Inflammatory macrophage treated with lipopolysaccharide for 1 hour (primary cell): ENCODE data around the gene FN1.

Experiments used
- DNase-seq, 2 donors: peaks; one replicate each; pipeline ENCODE4 v3.0.0-alpha.2; 2020 to 2022

FN1 gene

DNA sequence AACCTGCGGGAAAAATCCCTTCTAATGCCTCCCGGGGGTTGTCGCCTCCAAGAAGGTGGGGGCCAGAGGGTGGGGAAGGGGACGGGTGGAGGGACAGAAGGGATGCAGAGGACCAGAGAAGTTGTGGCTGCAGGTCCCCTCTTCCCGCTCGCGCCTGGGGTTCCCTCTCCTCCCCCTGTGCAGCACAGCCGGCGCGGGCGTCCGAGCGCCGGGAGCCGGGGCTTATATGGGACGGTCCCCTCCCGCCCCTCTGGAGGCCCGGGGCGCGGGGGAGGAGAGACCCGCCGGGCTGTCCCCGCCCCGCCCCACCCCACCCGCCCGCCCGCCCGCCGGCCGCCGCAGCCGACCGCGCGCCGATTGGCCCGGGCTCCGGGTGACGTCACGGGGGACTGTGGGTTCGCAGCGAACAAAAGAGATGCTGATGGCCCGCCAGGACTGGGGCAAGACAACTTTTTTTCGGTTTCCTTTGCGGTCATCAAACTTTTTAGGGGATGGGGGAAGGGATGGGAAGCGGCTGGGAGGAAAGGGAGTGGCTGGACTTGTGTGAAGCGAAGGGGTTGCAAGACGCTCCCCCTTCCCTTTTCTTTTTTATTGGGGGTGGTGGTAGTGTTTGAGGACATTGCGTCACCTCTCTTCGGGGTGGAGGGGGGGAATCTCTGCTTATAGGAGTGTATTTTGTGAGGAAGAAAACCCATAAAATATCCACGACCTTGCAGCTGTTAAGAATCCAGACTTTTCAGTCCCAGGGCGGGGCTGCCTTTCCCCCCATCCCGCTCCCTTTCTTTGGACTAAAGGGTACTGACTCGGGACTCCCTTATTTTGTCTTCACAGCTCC lies at the start of gene FN1:
Gene FN1, minus strand, starts transcription at position 199 of the 835 bp plus-strand sequence. CDS start 266 bp downstream, outside the sequence.
- peak; percentile 41 to 82 for DNase-seq

DNA sequence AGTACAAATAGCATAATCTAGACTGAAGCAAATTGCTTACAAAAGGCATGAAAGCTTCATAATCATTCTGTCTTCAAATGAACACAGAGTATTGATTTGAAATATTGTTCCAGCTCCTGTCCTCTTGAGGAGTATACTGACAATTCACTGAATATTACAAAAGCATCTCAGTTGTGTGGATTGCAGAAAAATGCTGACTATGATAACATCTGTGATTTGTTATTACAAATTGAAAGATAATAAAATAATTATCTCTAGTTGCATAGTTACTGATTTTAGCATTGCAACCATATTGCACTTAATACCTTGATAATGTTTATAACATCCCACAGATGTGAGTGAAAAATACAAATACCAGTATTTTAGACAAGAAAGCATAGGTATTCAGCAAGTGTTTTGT lies 49.2 kb upstream of the FN1 start:
- DNase-seq, result no peak

DNA sequence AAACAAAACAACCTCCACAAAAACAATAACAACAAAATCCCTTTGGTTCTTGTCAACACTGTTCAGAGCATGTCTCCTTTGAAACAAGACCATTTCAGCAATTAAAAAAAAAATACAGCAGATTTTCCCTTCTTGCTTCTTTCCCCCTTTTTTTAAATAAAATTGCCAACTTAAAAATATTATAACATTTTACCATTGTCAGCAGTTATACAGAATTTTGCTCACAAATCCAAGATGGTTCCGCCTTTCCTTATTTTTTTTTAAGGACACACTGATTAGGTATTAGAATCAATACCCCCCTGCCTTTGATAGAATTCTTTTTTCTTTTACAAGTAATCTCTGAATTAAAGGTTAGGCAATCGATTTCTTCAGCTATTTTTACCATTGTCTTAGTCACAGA lies 48.7 kb upstream of the FN1 start:
- DNase-seq, result no peak

DNA sequence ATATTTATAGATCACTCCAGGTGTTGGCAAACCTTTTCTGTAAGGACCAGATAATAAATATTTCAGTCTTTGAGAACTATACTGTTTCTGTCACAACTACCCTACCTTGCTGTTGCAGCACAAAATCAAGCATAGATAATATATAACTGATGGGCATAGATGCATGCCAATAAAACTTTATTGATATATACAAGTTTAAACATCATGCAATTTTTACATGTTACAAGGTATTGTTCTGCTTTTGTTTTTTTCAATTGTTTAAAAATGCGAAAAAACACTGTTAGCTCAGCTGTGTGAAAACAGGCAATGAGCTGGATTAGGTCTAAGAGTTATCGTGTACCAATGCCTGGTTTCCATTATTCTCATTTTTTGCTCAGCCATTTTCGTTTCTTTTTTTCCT lies 47.6 kb upstream of the FN1 start:
- DNase-seq, result no peak

DNA sequence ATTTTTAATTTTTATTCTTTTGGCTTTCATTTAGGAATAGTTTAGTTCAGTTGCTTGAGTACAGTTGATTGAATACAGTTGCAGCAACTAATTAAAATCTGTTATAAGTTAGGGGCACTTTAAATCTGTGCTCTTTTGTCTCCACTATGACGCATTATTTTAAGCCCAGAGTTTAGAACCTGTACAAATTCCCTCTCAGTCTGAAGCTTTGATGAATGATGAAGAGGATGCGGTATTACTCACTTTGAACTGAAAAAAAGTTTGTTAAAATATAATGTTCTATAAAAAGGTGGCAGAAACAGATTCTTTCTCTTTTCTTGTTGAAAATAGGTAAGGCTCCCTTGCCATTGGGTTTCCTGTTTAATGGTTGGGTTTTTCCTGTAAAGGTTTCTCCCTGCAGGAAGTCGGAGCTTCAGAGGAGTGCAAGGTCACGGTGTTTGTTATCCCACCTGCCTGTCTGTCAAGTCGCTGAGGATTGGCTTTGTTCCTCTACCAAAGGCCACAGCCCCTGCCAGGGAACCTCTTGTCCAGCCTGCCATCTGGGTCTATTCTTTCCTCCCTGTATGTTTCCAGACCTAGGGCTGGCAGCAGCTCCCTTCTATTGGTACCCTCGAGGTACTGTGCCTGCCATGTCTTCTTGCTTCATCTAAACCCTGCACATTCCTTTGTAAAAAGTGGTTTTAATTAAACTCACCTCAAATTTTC lies 43.8 kb upstream of the FN1 start:
- no peak for DNase-seq

DNA sequence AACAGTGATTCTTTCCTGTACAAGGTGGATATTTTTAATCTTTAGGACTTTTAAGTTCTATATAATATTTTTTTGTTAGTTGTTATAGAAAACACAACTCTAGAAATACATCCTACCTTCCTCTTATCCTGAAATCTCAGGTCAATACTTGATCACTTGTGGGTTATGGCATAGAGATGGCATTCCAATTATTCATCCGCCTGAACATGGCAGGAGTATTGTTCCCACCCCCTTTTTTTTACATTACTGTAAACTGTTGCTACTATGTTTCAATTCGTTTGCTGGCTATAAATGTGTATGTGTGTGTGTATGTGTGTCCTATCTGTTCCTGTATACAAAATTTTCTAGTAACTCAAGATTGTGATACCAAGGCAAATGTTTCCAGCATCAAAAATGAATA lies 43.3 kb upstream of the FN1 start:
- DNase-seq, result no peak

DNA sequence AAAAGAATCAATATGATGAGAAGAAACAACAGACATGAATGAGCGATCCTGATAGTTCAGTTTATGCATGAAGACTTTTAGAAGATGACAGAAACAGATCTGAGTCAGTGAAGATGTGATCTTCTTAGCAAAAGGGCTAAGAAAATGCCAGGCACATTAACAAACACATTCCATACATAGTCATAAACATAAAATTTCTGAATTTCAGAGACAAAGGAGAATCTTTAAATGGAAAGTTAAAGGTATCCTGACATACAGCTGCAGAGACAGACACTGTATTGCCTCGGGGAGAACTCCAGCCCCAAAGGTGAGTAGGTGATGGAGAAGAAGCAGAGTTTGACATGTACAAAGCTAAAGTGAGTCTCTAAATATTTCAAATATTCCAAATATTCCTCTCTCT lies 40.6 kb upstream of the FN1 start:
- DNase-seq, result no peak

DNA sequence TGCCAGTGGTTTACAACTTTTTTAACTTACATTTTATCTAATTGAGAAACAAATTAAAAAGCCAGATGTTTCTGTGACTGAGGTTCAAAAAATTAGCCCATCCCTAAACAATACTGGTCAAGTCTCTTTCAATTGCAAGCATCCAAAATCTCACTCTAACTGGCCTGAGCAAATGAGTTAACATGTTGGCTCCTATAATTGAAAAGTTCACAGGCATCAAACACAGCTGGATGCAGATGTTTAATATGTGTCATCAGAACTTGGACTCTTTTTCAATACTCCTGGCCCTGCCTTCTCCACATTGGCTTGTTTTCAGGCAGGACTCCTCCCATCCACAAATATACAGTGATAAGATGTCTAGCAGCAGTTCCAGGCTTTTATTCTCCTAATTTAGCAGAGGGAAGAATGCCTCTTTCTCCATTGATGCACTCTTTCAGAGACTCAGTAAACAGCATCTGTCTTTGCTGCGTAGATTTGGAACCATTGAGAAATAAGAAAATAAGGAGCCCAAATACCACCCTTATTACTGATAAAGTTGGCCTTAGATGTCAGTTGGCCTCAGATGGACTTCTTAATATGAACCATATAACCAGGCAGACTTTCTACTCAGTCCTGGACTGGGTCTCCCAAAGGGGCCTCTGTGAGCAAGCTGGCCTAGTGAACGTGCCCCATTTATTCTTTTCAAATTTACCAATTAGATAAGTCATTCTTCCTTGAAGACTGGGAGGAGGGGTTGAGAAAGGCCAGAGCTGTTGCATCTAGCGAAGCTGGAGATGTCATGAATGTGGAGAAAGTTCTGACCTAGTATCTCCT lies 30.4 kb upstream of the FN1 start:
- DNase-seq, result no peak

DNA sequence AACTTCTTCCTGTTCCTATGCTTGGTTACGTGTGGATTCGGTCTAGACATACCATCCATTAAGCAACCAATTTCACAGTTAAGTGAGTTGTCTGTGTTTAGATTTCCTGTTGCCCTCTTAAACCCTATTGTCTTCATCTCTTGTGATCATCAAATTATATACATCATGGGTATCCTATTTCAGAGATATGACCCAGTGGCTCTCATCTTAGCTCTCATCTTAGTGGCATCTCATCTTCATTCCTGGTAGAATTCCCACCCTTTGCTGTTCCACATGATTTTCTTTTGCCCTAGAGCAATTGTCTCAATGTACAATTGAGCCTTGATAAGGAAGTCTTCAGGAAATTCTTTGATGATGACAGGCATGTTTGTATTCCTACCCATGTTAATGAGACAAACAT lies 29.4 kb upstream of the FN1 start:
- no peak for DNase-seq

DNA sequence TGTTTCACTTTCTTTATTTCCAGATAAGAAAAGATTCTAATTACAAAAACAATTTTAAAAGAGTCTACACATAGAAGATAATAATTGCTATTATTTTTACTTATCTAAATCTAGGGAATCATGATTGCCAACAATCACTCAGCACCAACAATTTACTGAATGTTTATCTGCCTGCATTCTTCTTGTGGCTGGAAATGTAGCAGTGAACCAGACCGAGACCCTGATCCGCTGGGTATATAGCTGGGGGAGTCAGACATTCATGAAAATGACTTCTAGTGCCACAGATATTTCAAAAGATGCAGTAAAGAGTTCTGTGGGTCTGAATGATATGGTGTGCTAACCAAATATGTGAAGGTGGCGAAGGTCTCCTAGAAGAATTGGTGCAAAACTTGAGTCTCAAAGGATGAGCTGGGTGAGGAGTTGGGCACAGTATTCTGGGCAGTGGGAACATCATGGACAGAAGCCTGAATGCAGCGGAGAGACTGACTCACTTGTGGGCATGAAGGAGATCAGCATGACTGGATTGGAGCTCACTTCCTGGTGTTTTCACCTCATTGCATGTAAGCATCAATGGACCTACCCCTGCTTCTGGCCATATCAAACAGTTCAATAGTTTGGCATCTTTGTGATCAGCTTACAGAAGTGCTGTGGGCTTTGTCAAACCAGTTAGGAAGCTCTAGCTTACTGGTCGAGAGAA lies 26.1 kb upstream of the FN1 start:
- DNase-seq, result no peak

DNA sequence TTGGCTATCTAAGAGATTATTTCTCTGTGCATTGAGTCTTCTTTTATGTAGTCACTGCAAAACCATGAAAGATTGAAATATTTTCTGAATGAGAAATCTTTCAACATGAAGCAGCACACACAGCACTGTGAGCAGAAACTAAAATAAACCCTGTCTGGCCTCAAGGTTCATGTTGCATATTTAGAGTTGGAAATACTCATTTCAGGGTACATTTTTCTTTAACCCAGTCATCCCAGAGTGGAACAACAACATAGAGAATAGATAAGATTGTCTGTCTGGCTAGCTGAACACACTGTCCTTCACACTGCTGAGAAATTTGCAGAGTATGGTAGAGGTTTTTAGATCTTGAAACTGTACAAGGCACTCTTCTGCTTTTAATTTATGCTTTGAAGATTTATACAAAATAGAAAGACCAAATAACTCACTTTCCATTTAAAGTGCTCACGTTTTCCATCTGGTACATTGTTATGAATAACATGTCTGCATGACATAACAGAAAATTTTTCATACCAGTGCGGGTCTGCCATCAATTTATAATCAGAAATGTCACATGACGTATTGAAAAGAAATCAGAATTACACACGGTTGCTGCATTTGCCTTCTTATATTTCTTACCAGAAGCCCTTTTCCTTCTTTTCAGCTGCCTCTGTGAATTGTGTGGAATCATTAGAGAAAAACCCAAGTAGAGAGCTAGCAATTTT lies 25.0 kb upstream of the FN1 start:
- DNase-seq, result no peak

DNA sequence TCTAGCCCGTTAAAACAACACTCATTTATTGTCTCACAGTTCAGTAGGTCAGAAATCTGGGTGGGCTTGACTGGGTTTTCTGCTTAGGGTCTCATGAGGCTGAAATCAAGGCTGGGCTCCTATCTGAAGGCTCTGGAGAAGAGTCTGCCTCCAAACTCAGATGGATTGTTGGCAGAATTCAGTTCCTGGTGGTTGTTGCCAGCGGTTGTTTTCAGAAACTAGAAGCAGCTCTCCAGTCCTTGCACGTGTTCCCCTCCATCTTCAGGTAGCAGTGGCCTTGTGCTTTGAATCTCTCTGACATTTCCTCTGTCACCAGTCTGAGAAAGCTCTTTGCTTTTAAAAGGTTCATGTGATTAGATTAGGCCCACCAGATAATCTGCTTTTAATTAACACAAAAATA lies 20.1 kb upstream of the FN1 start:
- no peak for DNase-seq

DNA sequence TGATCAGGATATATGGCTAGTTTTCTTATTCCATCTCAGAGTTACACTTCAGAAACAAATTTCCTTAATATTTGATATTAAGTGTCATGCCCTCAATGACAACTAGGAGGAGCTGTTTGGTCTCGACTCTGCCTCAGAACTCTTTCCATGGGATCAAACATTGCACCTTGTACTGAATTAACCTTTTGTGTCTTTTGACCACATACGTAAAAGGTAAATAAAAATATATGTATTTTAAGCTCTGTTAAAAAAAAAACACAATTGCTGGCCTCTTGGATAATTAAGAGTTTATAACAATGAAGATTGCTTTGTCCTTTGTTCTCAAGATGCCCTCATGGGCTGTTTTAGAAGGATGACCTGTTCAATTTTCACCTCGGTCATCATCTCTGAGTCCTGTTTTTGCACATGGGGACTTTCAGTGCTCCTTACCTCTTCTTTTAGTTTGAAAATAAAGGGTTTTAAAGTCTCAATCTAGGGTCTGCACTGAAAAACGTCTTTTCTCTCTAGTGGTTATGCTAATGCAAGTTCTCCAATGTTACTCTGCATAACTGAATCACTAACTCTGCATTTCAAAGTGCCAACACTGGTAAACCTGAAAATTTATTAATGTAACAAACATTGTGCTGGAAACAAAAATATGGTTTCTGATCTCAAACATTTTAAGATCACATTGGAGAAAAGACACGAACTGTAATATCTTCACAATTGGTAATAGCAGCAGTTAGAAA lies 18.8 kb upstream of the FN1 start:
- peak in 1 of 2 donors; percentile 78 for DNase-seq

DNA sequence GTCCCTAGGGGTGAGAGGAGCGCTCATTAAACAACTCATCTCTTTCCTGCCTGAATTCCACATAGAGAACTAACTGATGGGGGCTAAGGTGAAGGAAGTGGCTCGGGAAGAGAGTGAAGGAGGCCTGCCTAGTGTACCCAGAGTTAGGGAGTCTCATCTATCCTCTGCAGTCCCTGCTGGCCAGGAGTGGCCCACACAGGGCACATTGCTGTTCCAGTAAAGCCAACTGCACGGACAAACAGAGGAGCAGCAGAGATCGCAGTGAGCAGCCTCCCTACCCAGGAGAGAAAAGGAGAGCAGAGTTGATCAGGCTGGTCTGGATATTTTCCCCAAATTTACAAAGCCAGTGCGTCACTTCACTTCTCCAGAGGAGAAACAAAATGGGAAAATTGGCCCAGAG lies 16.9 kb upstream of the FN1 start:
- DNase-seq, result no peak

DNA sequence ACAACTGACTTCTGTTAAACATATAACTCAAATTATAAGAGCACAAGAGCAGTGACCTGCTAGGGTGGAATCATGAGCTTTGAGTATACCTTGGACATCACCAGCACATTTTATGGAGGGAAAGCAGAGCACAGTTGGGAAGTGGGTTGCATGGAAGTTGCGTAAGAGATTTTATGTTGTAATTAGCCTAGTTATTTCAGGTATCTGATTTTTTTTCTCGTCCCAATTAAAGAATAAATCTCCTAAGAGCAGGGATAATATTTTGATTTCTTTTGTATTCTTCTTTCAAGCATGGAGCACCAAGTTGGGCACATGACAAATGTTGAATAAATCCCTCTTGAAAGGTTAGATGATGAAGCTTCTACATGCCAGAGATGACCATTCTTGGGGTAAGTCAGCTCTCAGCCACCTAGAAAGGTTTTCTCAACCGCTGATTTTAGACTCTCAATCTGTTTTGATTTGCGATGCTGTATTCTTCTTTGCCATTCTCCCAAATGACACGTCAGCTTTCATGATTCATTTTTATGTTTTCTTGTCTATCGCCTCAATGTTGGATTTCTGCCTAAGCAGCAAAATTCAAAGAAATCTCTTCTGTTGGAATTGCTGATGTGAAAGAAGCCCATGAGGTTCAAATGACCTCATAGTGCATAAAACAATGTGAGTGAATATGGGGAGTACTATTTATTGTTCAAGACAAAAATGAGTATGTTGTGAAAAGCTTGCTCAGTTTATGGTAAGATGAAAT lies 15.3 kb upstream of the FN1 start:
- no peak for DNase-seq

DNA sequence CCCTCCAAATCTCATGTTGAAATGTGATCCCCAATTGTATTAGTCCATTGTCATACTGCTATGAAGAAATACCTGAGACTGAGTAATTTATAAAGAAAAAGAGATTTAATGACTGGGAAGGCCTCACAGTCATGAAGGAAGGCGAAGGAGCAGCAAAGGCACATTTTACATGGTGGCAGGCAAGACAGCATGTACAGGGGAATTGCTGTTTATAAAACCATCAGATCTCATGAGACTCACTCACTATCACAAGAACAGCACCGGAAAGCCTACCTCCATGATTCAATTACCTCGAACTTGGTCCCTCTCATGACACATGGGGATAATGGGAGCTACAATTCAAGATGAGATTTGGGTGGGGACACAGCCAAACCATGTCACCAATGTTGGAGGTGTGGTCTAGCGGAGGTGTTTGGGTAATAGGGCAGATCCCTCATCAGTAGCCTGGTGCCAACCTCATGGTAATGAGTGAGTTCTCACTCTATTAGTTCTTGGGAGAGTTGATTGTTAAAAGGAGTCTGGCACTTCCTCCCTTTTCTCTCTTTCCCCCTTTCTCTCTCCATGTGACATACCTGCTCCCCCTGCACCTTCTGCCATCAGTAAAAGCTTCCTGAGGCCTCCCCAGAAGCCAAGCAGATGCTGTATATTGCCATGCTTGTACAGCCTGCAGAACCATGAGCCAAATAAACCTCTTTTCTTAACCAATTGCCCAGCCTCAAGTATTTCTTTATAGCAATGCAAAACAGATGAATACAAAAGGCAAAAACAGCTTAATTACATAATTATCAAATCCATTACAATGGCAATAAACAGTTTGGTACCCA lies 14.5 kb upstream of the FN1 start:
- DNase-seq, result no peak

DNA sequence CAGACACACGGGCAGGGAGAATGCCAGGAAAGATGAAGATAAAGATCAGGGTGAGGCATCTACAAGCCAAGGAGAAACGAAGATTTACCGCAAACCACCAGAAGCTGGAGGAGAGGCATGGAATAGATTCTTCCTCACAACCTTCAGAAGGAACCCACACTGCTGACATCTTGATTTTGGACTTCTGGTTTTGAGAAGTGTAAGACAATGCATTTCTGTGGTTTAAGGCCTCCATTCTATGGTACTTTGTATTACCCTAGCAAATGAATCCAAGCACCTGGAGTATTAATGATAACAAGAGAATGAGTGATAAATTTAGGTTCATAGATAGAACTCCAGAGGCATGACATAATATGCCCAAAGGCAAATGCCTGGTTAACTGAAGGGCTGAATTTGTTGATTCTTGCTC lies 11.8 kb upstream of the FN1 start:
- no peak for DNase-seq

DNA sequence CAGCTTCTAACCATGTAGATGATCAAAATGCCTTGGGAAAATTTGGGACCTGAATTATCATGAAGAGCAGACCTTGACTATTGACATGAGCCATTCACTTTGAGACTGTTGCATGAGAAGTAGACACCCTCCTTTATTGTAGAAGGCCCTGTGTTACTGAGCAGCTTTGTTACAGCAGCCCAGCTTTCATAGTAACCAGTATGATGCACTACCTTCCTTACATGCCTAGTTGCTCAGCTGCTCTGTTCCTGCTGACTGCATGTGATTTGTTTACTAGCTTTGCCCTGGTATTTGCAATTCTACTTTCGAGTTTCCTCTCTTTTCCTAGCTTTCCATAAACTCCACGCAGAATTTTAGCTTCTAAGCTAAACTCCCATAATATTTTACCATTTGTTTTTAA lies 11.2 kb upstream of the FN1 start:
- DNase-seq, result no peak

DNA sequence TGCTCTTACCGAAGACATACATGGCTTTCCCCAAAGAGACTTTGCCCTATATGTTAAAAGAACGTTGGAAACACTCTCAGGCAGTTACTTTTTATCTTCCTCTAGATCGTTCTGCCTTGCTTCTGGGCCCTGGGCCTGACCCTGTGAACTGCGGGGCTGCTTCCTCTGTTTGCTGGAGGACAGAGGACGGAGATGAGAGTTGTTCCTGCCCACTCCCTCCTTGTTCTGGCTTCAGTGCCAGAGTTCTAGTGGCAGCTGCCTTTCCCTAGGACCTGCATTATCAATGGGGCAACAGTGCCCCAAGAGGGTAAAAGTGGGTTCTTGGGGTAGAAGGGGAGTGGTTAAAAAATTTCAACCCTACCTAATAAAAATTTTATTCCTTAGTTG lies 6.5 kb upstream of the FN1 start:
- no peak for DNase-seq
